NCI-H526 treated with DMSO at 0.1 percent for 48 hours (cell line): ENCODE data around the gene GAB2.

Source experiments
- DNase-seq: peaks from one replicate; lab custom pipeline; 2025; lab: John Stamatoyannopoulos, UW

GAB2 gene

DNA sequence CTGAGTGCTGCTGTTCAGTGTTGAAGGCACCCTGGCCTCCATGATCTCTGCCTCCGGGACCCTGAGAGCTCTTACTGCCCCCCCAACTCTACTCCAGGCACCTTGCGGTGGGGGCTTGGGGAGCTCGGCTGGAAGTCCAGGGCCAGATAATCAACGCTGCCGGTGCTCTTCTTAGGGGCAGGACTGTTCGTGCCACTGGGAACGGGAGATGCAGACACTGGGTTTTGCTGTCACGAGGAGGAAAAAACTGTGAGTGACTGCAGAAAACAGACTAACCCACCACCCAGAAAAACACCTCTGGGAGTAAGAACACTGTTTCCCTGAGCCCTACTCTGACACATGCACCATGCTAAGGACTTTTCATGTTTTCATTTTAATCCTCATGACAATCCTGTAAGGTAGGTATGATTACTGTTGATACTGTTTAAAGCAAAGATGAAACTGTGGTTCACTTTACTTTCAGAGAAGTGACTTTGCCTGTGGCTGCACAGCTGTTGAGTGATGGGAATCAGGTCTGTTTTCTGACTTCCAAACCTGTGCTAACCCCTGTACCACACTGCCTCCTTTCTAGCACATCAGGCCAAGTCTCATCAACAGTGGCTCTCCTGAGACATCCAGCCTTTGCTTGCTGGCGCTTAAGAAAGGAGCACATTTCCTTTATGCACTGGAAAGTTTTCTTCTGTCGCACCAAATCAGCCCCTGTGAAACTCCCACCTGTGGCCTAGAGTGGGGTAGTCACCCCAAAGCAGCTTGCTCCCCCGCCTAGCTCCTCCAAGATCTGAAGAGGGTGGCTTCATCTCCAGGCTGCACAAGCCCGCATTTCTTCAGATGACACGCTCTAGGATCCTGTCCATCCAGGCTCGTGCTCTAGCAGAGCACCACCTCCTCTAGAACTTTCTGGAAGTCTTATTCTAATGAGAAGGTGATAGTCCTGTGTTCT is 197.1 kb downstream of the GAB2 start:
- no peak for DNase-seq

DNA sequence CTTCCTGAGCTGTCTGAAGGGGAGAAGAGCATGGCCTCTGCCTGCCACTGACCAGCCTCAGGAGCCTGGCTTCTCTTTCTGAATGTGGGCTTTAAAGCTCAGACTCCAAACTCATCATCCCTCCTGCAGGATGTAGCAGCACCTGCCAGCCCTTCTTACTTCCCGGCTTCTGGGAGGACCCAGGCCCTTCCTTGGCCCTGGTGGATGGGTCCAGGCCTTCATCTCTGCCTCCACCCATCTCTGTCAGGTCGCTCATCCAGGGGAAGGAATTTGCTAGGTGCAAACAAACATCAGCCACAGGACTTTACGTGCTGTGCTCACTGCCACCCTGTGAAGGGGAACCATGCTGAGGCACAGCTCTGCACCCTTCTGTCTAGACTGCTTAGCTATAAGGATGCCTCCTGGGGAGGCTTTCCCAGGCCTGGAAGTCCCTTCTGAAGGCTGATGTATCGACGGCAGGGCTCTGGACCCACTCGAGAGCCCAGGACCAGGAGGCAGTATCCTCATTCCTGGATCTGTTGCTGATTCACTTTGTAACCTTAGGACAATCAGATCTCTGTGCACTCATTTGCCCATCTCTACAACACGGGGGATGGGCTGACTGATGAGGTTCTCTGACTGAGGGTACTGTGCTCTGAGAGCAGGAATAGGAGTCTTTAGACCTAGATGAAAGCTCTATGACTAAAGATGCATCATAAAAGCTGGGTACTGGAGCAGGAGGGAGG is 198.0 kb downstream of the GAB2 start:
- DNase-seq = no peak

DNA sequence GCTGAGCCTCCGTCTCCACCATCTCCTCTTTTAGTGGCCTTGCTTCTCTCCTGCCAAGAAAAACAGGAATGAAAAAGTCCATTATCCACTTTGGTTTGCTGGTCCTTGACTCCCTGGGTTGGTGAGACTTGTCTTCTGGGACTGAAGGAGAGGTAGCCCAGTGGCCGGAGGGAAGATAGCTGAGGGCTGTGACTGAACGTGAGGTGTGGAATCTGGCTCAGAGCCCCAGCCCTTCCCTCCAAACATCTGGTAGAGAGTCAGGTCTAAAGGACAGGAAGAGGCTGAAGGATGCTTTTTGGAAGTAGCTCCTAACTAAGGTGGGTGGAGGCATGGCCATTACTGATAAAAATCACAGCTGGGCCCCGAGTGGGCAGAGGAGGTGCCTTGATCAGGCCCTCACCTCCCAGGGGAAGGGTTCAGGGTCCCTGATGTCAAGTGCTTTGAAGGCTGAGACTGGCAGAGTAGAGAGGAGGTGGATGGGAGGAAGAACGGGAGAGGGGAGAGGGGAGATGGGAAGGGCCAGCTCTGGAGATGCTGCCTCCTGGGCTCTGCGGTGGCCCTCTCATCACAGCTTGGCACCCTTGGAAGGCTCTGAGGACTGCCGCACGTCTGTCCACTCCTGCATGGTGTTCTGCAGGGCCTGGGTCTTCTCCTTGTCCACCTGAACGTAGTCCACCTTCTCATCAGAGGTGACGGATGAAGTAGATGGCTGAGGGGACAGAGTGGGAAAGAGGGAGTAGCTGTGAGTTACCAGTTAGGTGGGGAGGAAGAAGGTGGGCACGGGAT is 198.7 kb downstream of the GAB2 start:
- no peak for DNase-seq

DNA sequence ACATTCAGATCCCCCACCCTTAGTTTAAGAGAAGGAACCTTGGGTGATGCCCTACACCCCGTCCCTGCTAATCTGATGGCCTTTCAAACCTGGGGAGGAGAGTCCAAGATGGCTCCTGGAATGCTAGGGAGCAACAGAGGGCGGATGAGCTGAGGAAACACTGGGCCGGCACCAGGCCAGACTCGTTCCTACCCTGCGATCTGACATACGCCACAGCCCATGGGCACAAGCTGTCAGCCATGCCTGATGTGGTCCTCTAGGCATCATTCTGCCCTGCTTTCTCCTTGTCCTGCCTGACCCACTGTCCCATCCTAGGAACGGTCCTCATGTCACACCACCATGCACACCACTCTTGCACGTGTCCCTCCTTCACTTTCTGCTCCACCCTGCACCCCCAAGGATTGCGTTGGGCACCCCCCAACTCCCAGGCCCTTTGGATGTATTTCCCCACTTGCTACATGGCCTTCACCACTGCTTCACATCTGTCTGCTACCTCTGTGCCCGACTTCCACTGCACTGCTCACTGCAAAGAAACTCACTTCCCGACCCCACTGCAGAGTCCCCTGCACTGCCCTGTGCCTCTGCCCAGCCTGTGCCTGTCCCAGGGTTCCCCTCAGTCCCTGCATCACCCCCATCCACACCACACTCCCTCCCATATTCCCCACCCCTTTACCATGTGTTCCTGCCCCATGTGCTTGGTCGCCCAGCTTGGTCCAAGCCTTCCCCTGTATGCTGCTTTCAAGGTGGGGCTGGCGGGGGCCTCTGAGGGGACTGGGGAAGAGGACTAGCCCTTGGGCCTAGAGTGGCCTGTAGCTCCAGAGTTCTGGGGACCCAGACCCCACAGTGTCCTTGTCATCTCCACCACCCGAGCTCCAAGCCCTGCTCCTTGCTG is 199.7 kb downstream of the GAB2 start:
- DNase-seq = no peak

DNA sequence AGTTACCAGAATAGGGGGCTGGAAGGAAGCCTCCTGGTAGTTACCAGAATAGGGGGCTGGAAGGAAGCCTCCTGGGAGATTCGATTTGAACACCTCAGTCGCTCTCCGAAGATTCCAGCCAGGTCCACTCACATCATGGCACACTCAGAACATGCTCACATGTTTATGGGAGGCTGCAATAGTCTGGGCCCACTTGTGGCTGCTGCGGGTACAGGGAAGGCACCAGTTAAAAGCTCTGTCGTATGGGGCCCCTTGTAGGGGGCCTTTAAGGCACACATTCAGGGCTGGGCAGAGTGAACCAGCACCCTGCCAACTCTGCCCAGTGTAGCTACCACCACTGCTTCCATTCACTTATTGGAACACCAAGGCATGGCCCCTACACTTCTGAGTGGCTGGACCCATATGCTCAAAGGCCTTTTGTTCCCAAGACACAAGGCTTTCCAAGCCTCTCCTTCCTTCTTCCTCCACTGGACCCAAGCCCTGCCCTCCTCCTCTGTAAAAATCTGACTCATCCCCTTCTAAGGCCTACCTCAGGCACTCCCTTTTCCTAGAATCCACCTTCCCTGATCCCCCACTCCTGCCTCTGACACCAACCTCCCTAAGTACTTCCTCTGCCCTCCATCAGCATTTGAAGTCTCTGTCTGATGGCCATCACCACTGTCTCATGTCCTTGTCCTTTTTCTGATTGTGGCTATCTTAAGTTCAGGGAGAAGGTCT is 200.9 kb downstream of the GAB2 start:
- DNase-seq = no peak

DNA sequence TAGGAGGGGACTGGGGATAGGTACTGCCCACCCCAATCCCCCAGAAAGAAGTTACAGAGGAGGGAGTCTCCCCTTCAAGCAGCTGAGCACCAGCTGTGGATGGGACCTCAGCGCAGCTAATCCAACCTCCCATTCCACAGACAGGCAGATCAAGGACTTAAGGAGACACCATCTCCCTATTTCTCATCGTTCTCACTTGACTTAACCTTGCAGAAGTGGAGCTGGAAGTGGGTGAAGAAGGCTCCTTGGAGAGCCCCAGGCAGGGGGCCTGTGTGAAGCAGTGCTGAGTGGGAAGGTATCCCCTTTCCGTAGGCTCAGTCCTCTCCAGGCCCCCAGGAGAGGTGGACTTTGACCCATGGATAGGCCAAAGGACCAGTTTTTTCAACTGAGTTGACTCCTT is 201.6 kb downstream of the GAB2 start:
- no peak for DNase-seq

DNA sequence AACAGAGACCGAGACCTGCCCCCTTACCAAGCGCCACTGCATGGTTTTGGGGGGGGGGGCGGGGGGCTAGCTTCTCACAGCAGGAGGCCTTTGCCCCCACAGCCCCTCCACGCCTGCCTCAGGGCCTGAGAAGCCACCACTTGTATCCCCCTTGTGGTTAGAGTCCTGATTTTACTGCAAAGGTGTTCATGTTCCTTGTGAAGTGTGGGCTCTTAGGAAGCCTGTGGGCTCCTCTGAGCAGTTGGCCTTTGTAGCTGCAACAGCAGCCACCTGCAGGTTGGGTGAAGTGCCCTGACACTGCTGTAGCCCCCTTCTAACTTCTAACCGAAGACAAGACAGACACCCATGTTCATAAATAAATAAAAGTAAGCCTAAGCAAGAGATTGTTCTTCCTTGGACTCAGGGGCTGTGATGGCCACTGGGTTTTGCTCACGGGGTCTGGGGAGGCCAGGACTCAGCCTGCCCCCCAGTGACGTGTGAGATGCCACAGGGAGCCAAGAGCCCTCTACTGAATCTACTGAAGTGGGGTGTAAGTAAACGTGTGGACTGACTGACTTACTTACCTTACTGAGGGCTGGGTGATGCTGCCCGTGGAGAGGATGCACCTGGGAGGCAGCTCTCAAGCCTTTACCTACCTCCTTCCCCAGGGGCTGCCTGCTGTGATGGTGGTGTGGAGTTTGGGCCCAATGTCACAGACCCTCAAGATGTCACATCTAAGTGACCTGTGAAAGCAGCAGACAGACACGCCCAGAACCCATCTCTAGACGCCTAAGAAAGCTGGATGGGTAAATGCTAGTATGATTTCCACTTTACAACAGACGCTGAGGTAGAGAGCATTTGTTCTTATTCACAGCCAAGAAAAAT is 203.1 kb downstream of the GAB2 start:
- no peak for DNase-seq

DNA sequence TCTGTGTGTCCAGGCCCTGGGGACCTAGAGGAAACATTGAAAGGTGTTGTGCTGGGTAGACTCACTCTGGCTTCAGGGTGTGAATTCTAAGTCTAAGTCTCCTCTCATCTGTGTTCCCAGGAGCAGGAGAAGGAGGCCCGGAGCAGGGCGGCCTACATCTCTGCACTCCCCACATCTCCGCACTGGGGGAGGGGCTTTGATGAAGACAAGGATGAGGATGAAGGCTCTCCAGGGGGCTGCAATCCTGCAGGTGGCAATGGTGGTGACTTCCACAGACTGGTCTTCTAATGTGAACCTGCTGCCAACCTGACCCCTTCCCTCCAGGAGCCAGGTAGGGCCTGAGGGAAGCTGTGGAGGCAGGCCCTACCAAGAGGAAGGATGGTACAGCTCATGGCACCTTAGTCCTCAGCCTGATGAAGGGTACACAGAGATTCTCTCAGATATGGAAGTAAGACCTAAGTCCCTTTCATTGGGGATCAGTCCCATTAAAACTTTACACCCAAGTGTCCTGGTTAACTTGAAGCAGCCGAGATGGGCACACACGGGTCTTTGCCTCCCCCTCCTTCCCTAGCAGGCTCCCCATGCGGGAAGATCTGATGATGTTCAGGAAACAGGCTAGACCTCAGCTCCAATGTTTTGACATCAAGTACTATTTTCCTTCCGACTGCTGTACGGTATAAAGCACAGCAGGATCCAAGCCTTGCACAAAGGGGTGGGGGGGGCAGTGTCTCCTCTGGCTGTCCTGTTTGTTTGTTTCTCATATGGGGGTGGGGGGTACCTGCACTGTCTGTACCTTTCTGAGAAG is 203.9 kb downstream of the GAB2 start:
- DNase-seq = no peak

DNA sequence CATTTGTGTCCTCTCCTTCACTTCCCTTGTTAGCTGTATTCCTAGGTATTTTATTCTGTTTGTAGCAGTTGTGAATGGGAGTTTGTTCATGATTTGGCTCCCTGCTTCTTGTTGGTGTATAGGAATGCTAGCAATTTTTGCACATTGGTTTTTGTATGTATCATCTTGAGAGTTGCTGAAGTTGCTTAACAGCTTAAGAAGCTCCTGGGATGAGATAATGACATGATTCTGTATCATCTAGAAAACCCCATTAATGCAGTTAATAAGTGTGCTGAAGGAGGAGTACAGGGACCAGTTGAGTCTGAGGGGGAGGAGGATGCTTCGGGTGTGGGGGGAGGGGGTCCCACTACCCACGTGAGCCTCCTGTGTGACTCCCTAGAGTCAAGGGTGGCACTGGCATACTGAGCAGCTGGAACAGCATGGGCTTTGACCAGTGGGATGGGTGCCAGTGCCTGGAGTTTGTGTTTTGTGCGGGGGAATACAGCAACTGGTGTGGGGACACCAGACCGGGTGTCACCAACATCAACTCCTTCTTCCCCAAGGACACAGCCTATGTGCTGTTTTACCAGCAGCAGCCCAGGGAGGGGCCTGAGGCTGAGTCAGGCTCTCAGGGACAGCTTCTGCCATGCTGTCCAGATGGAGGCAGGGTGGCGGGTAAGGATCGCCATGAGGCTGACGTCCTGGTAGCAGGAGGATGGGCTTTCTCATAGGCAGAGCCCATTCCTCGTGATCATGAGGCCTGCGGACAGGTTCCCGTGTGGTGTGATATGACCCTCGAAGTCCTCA is 204.8 kb downstream of the GAB2 start:
- no peak for DNase-seq

DNA sequence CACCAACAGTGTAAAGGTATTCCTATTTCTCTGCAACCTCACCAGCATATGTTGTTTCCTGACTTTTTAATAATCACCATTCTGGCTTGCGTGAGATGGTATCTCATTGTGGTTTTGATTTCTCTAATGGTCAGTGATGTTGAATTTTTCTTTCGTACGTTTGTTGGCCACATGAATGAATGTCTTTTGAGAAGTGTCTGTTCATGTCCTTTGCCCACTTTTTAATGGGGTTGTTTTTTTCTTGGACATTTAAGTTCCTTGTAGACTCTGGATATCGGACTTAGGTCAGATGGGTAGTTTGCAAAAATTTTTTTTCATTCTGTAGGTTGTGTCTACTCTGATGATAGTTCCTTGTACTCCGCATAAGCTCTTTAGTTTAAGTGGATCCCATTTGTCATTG is 206.1 kb downstream of the GAB2 start:
- no peak for DNase-seq

DNA sequence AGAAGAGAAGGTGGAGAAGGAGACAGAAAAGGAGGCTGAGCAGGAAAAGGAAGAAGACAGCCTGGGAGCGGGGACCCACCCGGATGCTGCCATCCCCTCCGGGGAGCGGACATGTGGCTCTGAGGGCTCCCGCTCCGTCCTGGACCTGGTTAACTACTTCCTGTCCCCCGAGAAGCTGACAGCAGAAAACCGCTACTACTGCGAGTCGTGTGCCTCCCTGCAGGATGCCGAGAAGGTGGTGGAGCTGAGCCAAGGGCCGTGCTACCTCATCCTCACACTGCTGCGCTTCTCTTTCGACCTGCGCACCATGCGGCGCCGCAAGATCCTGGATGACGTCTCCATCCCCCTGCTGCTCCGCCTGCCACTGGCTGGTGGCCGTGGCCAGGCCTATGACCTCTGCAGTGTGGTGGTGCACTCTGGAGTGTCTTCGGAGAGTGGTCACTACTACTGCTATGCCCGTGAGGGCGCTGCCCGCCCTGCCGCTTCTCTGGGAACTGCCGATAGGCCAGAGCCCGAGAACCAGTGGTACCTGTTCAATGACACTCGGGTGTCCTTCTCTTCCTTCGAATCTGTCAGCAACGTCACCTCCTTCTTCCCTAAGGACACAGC is 207.5 kb downstream of the GAB2 start:
- DNase-seq = no peak

DNA sequence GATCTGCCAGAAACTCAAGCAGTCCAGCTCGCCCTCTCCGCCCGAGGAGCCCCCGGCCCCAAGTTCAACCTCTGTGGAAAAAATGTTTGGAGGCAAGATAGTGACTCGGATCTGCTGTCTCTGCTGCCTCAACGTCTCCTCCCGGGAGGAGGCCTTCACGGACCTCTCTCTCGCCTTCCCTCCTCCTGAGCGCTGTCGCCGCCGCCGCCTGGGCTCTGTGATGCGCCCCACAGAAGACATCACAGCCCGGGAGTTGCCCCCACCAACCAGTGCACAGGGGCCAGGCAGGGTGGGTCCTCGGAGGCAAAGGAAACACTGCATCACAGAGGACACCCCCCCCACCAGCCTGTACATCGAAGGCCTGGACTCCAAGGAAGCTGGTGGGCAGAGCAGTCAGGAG is 208.1 kb downstream of the GAB2 start:
- no peak for DNase-seq

DNA sequence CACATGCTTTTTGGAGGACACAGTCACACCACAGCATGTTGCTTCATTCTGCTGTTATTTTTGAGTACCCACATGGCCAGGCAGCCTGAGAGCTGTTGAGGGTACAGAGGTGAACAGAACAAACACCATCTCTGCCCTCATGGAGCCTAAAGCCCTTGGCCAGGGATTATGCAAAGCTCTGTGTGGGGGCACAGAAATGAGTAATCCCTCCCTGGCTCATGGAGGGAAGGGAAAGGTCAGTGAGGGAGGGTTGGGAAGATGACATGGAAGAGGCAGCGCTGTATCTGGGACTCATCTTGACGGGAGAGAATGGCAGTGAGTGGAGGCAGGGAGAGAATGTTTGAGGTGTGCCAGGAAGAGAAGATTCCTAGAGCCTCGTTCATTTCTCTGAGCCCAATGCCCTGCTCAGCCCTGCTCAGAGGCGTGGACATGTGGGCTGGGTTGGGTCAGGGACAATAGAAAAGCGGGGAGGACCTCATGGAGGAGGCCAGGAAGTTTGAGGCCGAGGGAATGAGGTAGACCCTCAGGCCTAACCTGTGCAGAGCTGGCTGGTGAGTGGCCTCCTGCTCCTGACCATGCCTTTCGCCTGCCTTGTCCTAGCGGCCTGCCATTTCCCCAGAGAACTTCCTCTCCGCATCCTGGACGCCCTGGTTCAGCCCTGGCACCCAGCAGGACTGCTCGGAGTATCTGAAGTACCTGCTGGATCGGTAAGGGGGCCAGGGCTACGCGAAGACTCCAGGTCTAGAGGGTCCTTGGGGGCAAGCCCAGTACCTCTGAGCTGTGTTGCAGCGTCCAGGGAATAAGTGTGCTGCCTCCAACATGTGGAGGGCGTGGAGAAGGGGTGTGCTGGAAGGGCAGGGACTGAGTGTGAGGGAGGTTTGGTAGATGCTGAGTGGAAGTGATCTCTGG is 209.1 kb downstream of the GAB2 start:
- DNase-seq = no peak

DNA sequence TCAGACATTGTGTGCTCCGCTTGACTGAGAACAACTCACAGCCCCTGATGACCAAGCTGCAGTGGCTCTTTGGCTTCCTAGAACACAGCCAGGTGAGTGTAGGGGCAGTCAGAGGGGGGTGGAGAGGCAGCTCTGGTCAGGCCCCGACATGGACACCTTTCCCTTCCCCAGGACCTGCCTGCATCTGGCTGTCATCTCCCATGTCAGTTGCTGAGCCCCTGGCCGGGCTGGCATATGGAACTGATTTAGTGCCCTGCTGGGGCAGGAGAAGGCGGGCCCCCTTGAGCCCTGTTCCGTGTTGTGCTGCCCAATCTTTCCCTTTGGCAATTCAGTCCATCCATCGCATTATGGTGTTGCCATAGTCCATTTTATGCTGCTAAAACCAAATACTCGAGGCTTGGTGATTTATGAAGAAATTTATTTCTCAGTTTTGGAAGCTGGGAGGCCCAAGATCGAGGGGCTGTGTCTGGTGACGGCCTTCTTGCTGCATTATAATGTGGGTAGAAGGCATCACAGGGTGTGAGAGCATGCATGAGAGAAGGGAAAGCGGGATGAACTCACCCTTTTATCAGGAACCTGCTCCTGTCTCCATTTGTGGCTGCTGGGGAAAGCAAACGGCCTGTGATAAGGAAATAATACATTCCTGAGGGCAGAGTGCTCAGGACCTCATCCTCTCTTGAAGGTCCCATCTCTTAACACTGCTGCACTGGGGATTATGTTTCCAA is 209.9 kb downstream of the GAB2 start:
- no peak for DNase-seq

DNA sequence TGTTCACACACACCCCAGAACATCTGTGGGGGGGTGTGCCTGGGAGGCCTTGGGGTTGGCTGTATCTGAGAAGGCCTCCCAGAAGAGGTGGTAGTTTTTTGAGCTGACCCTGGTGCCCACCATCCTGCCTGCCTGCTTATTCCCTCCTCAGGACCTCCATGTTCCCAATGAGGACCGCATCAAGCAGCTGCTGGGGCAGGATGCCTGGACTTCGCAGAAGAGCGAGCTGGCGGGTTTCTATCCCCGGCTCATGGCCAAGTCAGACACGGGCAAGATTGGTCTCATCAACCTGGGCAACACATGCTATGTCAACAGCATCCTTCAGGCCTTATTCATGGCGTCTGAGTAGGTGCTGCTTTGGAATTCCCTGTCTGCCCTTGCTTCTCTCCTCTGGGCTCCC is 211.9 kb downstream of the GAB2 start:
- no peak for DNase-seq

DNA sequence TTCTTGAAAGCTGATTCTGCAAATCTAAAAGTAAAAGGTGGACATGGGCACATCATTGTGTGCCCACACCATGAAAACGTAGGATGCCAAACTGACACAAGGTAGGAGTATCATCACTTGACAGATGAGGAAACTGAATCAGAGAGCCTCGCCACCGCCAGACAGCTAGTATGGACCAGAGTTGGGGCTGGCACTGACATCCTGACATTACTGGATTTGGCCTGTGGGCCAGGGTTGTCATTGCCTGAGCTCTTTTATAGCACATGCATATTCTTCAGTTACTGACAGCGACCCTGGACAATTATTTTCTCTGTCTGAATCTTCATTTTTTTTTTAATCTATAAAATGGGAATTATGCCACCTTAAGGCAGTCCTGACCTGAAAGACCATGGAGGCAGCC is 212.4 kb downstream of the GAB2 start:
- DNase-seq = no peak
